Activated CD4-positive, alpha-beta T cell treated with anti-CD3 and anti-CD28 coated beads for 48 hours (primary cell): ENCODE measurements around the gene SOX18.
A peak's percentile ranks its signal among the peaks of the same experiment; 100 is the strongest.
"Not testable (repeated sequence)": the region's sequence is repeated elsewhere in the genome, so short reads cannot be mapped to it uniquely, and the experiment has no call there.

Experiments
- DNase-seq: peaks from one replicate; pipeline ENCODE4 v3.0.0-alpha.2; 2020

The SOX18 gene

GRCh38 chr20:64049060-64049877 lies at the start of gene SOX18:
SOX18 (minus strand) TSS chr20:64049639; CDS start chr20:64049516, 123 bp downstream.
- peak; percentile 47 for DNase-seq

- no peak for DNase-seq
These were observed 49.1 kb upstream of the SOX18 start for GRCh38 chr20:64098471-64099013.

- no peak for DNase-seq
These were observed 47.1 kb upstream of the SOX18 start for GRCh38 chr20:64096535-64096934.

GRCh38 chr20:64095927-64096326 lies 46.5 kb upstream of the SOX18 start:
- DNase-seq: no peak

GRCh38 chr20:64095455-64095854 lies 46.0 kb upstream of the SOX18 start:
- no peak for DNase-seq

- DNase-seq: no peak
These were observed 43.6 kb upstream of the SOX18 start for GRCh38 chr20:64093013-64093503.

- DNase-seq: no peak
These were observed 43.0 kb upstream of the SOX18 start for GRCh38 chr20:64092258-64093012.

- no peak for DNase-seq
These were observed 42.3 kb upstream of the SOX18 start for GRCh38 chr20:64091770-64092169.

GRCh38 chr20:64091340-64091739 lies 41.9 kb upstream of the SOX18 start:
- no peak for DNase-seq

GRCh38 chr20:64090165-64090564 lies 40.7 kb upstream of the SOX18 start:
- DNase-seq: no peak

GRCh38 chr20:64088586-64088985 lies 39.1 kb upstream of the SOX18 start:
- not testable (repeated sequence) for DNase-seq

GRCh38 chr20:64087226-64087825 lies 37.9 kb upstream of the SOX18 start:
- DNase-seq: not testable (repeated sequence)

- DNase-seq: no peak
These were observed 37.4 kb upstream of the SOX18 start for GRCh38 chr20:64086801-64087200.

- no peak for DNase-seq
These were observed 35.3 kb upstream of the SOX18 start for GRCh38 chr20:64084685-64085152.

- DNase-seq: no peak
These were observed 34.6 kb upstream of the SOX18 start, which contains the start of gene LKAAEAR1 for GRCh38 chr20:64083804-64084684. LKAAEAR1 (minus strand) TSS chr20:64084398; CDS start chr20:64084219, 179 bp downstream.

GRCh38 chr20:64083378-64083803 lies 34.0 kb upstream of the SOX18 start:
- DNase-seq: peak; percentile 78

GRCh38 chr20:64082820-64083377 lies 33.5 kb upstream of the SOX18 start:
- DNase-seq: no peak

GRCh38 chr20:64082126-64082731 lies 32.8 kb upstream of the SOX18 start:
- no peak for DNase-seq

- no peak for DNase-seq
These were observed 32.2 kb upstream of the SOX18 start for GRCh38 chr20:64081624-64081964.

- no peak for DNase-seq
These were observed 31.6 kb upstream of the SOX18 start for GRCh38 chr20:64080813-64081623.
